Measurements from ENCODE around the gene SOX5. TPM values are rescaled to one million over a fixed set of nuclear protein-coding genes. Genes with fewer than 3 reads are reported as not detected.
"Not testable (repeated sequence)": the region's sequence is repeated elsewhere in the genome, so short reads cannot be mapped to it uniquely, and the experiment has no call there.

Gene SOX5
- total RNA-seq, 4 donors from 2014 or later: 0.40 to 8.4 (median 2.2) TPM

- intact Hi-C loops (cut with DNase I): no loop called here
- DNase-seq: no peak
- TF ChIP-seq POLR2A (IDR thresholded peaks at IDR 0.05) (no peak), CTCF (IDR thresholded peaks at IDR 0.05) (no peak)
- 60 to 76% methylated on average over 2 of the region's 2 CpGs for WGBS, 2 donors
- no peak overlapping the region for H3K4me3 ChIP-seq
- no peaks in the 10 kb centered on the region for H3K9me3 ChIP-seq
- H3K36me3 ChIP-seq: no peaks in the 10 kb centered on the region
- no peaks in the 10 kb centered on the region for H3K27me3 ChIP-seq
- H3K4me1 ChIP-seq: no peaks in the 10 kb centered on the region
- no peak overlapping the region for H3K27ac ChIP-seq
Measured at GRCh38 chr12:23719493-23719892, 230.0 kb downstream of the SOX5 start.

GRCh38 chr12:23710361-23710760 is 239.1 kb downstream of the SOX5 start:
- WGBS, 2 donors: 88 to 96% methylated on average over 4 of the region's 4 CpGs

GRCh38 chr12:23708185-23708837 is 241.2 kb downstream of the SOX5 start:
- intact Hi-C loops (cut with DNase I): no loop called here
- H3K36me3 ChIP-seq: no peaks in the 10 kb centered on the region
- H3K27me3 ChIP-seq: no peaks in the 10 kb centered on the region
- no peak for DNase-seq
- no peak overlapping the region for H3K4me3 ChIP-seq
- H3K9me3 ChIP-seq: no peaks in the 10 kb centered on the region
- no peak overlapping the region for H3K27ac ChIP-seq
- WGBS, 2 donors: 75 to 77% methylated on average over 6 of the region's 6 CpGs
- TF ChIP-seq CTCF (IDR thresholded peaks at IDR 0.05) (no peak), POLR2A (IDR thresholded peaks at IDR 0.05) (no peak)
- H3K4me1 ChIP-seq: no peaks in the 10 kb centered on the region

More at GRCh38 chr12:23710361-23710760, 239.1 kb downstream of the SOX5 start:
- DNase-seq; H3K4me3 ChIP-seq; H3K36me3 ChIP-seq; H3K27ac ChIP-seq; H3K9me3 ChIP-seq; H3K4me1 ChIP-seq; intact Hi-C loops (cut with DNase I); H3K27me3 ChIP-seq: not testable (repeated sequence)

- Histone ChIP-seq H3K4me3 (no peak overlapping the region), H3K36me3 (no peaks in the 10 kb centered on the region), H3K4me1 (no peaks in the 10 kb centered on the region), H3K27me3 (no peaks in the 10 kb centered on the region), H3K27ac (no peak overlapping the region), H3K9me3 (no peaks in the 10 kb centered on the region)
- TF ChIP-seq CTCF (IDR thresholded peaks at IDR 0.05) (no peak), POLR2A (IDR thresholded peaks at IDR 0.05) (no peak)
- 70 to 80% methylated on average over 5 of the region's 5 CpGs for WGBS, 2 donors
- no peak for DNase-seq
- intact Hi-C loops (cut with DNase I): no loop called here
Measured at GRCh38 chr12:23707270-23707669, 242.2 kb downstream of the SOX5 start.

- TF ChIP-seq CTCF (IDR thresholded peaks at IDR 0.05): no peak
- no peak for TF ChIP-seq POLR2A (IDR thresholded peaks at IDR 0.05)
- H3K27ac ChIP-seq: no peak overlapping the region
- H3K4me1 ChIP-seq: no peaks in the 10 kb centered on the region
- whole genome bisulfite sequencing, 2 donors: 62 to 63% methylated on average over 6 of the region's 6 CpGs
- no peak overlapping the region for H3K4me3 ChIP-seq
- intact Hi-C loops (cut with DNase I): no loop called here
- H3K27me3 ChIP-seq: no peaks in the 10 kb centered on the region
- H3K9me3 ChIP-seq: no peaks in the 10 kb centered on the region
- no peaks in the 10 kb centered on the region for H3K36me3 ChIP-seq
- DNase-seq: no peak
Measured at GRCh38 chr12:23704992-23705943, 244.2 kb downstream of the SOX5 start.

All from esophagus squamous epithelium (tissue), 5 donors.